Mesendoderm (in vitro differentiated cells): ENCODE measurements around the gene ZNF236. TPM values are rescaled to one million over a fixed set of nuclear protein-coding genes. Genes with fewer than 3 reads are reported as not detected.

Experiments
- DNase-seq: peaks from one replicate; pipeline ENCODE4 v3.0.0; 2013
- H2AK5ac ChIP-seq: 2 replicates; pipeline ENCODE4 v1.6.1; 2013; ENCODE audit warnings: low read length, inconsistent platforms
- H2BK120ac ChIP-seq: 2 replicates; pipeline ENCODE4 v1.6.1; 2013; ENCODE audit warnings: low read depth, mild to moderate bottlenecking, low read length, moderate library complexity, mixed read lengths
- H2BK15ac ChIP-seq: replicated peaks from 2 replicates; pipeline ENCODE4 v1.6.1; 2013; ENCODE audit warnings: low read depth, mild to moderate bottlenecking, moderate library complexity
- H2BK5ac ChIP-seq: 2 replicates; pipeline ENCODE4 v1.6.1; 2013; ENCODE audit warnings: low read length, inconsistent platforms
- H3K18ac ChIP-seq: 2 replicates; pipeline ENCODE4 v1.6.1; 2013; ENCODE audit warnings: mild to moderate bottlenecking, low read length, mixed read lengths
- H3K23ac ChIP-seq: one replicate; pipeline ENCODE4 v1.6.1; 2013; ENCODE audit warnings: low read length
- H3K27ac ChIP-seq: 2 replicates; pipeline ENCODE4 v1.5.1; 2013; ENCODE audit warnings: low read depth, mild to moderate bottlenecking, inconsistent platforms, low read length, moderate library complexity
- H3K27me3 ChIP-seq: 2 replicates; pipeline ENCODE4 v1.6.1; 2013; ENCODE audit warnings: low read length, control low read depth, mild to moderate bottlenecking, inconsistent platforms; ENCODE audit not compliant: insufficient read depth, poor library complexity
- H3K36me3 ChIP-seq: 2 replicates; pipeline ENCODE4 v1.6.1; 2013; ENCODE audit warnings: low read length, inconsistent platforms; ENCODE audit not compliant: control insufficient read depth, insufficient read depth
- H3K4ac ChIP-seq: one replicate; pipeline ENCODE4 v1.6.1; 2013; ENCODE audit warnings: low read depth, mild to moderate bottlenecking, low read length, moderate library complexity
- H3K4me1 ChIP-seq: 2 replicates; pipeline ENCODE4 v1.6.1; 2013; ENCODE audit warnings: low read depth, low read length, inconsistent platforms; ENCODE audit not compliant: control insufficient read depth
- H3K4me2 ChIP-seq: 2 replicates; pipeline ENCODE4 v1.6.1; 2013; ENCODE audit warnings: low read length
- H3K4me3 ChIP-seq: 2 replicates; pipeline ENCODE4 v1.5.1; 2013; ENCODE audit warnings: mild to moderate bottlenecking, low read length
- H3K56ac ChIP-seq: one replicate; pipeline ENCODE4 v1.6.1; 2013; ENCODE audit warnings: low read length
- H3K79me1 ChIP-seq: 2 replicates; pipeline ENCODE4 v1.6.1; 2013; ENCODE audit warnings: low read length, inconsistent platforms
- H3K79me2 ChIP-seq: 2 replicates; pipeline ENCODE4 v1.6.1; 2013; ENCODE audit warnings: mild to moderate bottlenecking, low read length; ENCODE audit not compliant: control insufficient read depth, insufficient read depth
- H3K9ac ChIP-seq: 2 replicates; pipeline ENCODE4 v1.6.1; 2013; ENCODE audit warnings: low read length, inconsistent platforms
- H4K5ac ChIP-seq: one replicate; pipeline ENCODE4 v1.6.1; 2013; ENCODE audit warnings: low read length
- H4K8ac ChIP-seq: one replicate; pipeline ENCODE4 v1.6.1; 2013; ENCODE audit warnings: low read depth, mild to moderate bottlenecking, control low read depth, low read length, moderate library complexity
- WGBS: extraction: QIAGEN DNeasy Blood & Tissue Kit; methylation state at CpG from one replicate; pipeline ENCODE4 v1.1.7; 2013; ENCODE audit warnings: low lambda C conversion rate, missing lambda C conversion rate; ENCODE audit not compliant: insufficient coverage; ENCODE audit errors: extremely low coverage; 5-methylcytosine and 5-hydroxymethylcytosine counted together
- small RNA-seq: library from polyadenylated mRNA; stranded (forward); fragments of <200 nt; extraction: miRNeasy Mini kit (QIAGEN cat#:217004); gene quantifications from one replicate; pipeline ENCODE3, GENCODE V24; 2013; ENCODE audit not compliant: insufficient read depth

ZNF236 gene

DNA sequence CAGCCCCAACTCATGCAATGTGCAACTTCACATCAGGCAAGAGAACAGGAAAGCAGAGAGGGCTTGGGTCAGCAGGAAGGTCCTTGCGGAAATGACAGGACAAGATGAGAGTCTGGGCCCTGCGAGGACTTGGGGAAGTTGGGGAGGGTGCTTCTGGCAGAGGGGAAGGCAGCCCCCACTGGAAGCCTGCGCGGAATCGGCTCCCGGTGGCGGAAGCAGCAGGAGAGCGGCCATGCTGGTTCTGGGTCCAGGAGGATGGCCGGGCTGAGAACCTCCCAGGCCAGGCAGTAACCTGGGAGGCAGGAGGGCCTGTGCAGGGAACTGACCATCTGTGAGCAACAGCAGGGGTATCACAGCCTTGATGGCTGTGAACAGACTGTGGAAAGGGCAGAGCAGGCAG, 197.3 kb downstream of the ZNF236 start:
- H4K5ac ChIP-seq: no peak overlapping the region
- no peaks in the 10 kb centered on the region for H3K79me2 ChIP-seq
- no peak overlapping the region for H3K23ac ChIP-seq
- no peaks in the 10 kb centered on the region for H3K36me3 ChIP-seq
- H2AK5ac ChIP-seq: no peak overlapping the region
- no peak overlapping the region for H3K18ac ChIP-seq
- no peaks in the 10 kb centered on the region for H3K4me1 ChIP-seq
- no peak overlapping the region for H2BK120ac ChIP-seq
- H3K4me2 ChIP-seq: no peak overlapping the region
- no peaks in the 10 kb centered on the region for H3K79me1 ChIP-seq
- H3K4ac ChIP-seq: no peak overlapping the region
- no peak overlapping the region for H3K56ac ChIP-seq
- H3K27ac ChIP-seq: no peak overlapping the region
- no peak overlapping the region for H3K4me3 ChIP-seq
- H2BK15ac ChIP-seq: no peak overlapping the region
- H3K9ac ChIP-seq: no peak overlapping the region
- H2BK5ac ChIP-seq: no peak overlapping the region
- WGBS: no CpG with 5 or more reads among the region's 9 CpGs
- DNase-seq: no peak
- H4K8ac ChIP-seq: no peak overlapping the region
- no peaks in the 10 kb centered on the region for H3K27me3 ChIP-seq

Small RNAs within 50 kb of the gene (small RNA-seq; reads per million reads assigned to genes)
- gene RF00017 (not detected), gene RNU6-346P (not detected)
